Left kidney (tissue), 2 donors: Measurements from ENCODE around the gene KAZN. TPM values are rescaled to one million over a fixed set of nuclear protein-coding genes. Genes with fewer than 3 reads are reported as not detected.
A peak's percentile ranks its signal among the peaks of the same experiment; 100 is the strongest.

Source experiments
- DNase-seq: peaks from one replicate; pipeline ENCODE4 v3.0.0-alpha.2; 2013
- polyA plus RNA-seq: library from polyadenylated mRNA; unstranded; fragments of 120-200 nt; gene quantifications from one replicate; pipeline ENCODE4 v1.2.1, GENCODE V29; 2013; ENCODE audit not compliant: insufficient read length

KAZN gene
- polyA plus RNA-seq, 1 donor: 35.2 TPM

GRCh38 chr1:14613926-14614325 lies 15.4 kb downstream of the KAZN start:
- DNase-seq: no peak

GRCh38 chr1:14614341-14614740 lies 15.9 kb downstream of the KAZN start:
- DNase-seq: no peak

- no peak for DNase-seq
Observed at GRCh38 chr1:14615549-14616218, 17.2 kb downstream of the KAZN start.

GRCh38 chr1:14616632-14617396 lies 18.3 kb downstream of the KAZN start:
- DNase-seq: no peak

- DNase-seq: no peak
Observed at GRCh38 chr1:14617791-14618190, 19.3 kb downstream of the KAZN start.

GRCh38 chr1:14620941-14621340 lies 22.5 kb downstream of the KAZN start:
- no peak for DNase-seq

GRCh38 chr1:14623090-14623489 lies 24.6 kb downstream of the KAZN start:
- DNase-seq: no peak

- no peak for DNase-seq
Observed at GRCh38 chr1:14624941-14625340, 26.5 kb downstream of the KAZN start.

- no peak for DNase-seq
Observed at GRCh38 chr1:14625572-14625971, 27.1 kb downstream of the KAZN start.

GRCh38 chr1:14625996-14626395 lies 27.5 kb downstream of the KAZN start:
- DNase-seq: no peak

- peak; percentile 33 for DNase-seq
Observed at GRCh38 chr1:14626869-14627607, 28.6 kb downstream of the KAZN start.

- DNase-seq: peak; percentile 30
Observed at GRCh38 chr1:14627608-14628489, 29.4 kb downstream of the KAZN start.

- DNase-seq: no peak
Observed at GRCh38 chr1:14629363-14630014, 31.0 kb downstream of the KAZN start.

GRCh38 chr1:14630986-14631385 lies 32.5 kb downstream of the KAZN start:
- no peak for DNase-seq

- DNase-seq: no peak
Observed at GRCh38 chr1:14631421-14631820, 32.9 kb downstream of the KAZN start.

- DNase-seq: no peak
Observed at GRCh38 chr1:14634486-14634885, 36.0 kb downstream of the KAZN start.

- DNase-seq: no peak
Observed at GRCh38 chr1:14635421-14635820, 36.9 kb downstream of the KAZN start.

- DNase-seq: no peak
Observed at GRCh38 chr1:14636897-14637632, 38.6 kb downstream of the KAZN start.

- no peak for DNase-seq
Observed at GRCh38 chr1:14639291-14640050, 41.0 kb downstream of the KAZN start.

- no peak for DNase-seq
Observed at GRCh38 chr1:14642712-14643111, 44.2 kb downstream of the KAZN start.
